HCT116 (cell line): ENCODE data around the gene UGT1A6. TPM values are rescaled to one million over a fixed set of nuclear protein-coding genes. Genes with fewer than 3 reads are reported as not detected.

ENCODE experiments used
- ATAC-seq: fragments of 200-7000 bp; cut with Tn5 transposase; 2 replicates; pipeline ENCODE4 v1.9.1; 2020; ENCODE audit warnings: mild to moderate bottlenecking, moderate library complexity
- BruUV-seq: library from RNA; stranded (reverse); fragments of 400-500 nt; replicated peaks from 2 replicates; lab custom pipeline; 2021; lab: Mats Ljungman, UMichigan
- CTCF ChIA-PET: fragments of 300-600 bp; sonication (Branson Sonifier 250); formaldehyde crosslinking; loops from one replicate; lab custom pipeline; 2021; ENCODE audit warnings: antibody characterized with exemption; lab: Charles Lee
- POLR2A ChIA-PET: fragments of 300-600, 350-600 bp; sonication (Branson Sonifier 250); formaldehyde crosslinking; loops from one replicate; lab custom pipeline; 2021; ENCODE audit warnings: antibody characterized with exemption; lab: Charles Lee
- RAD21 ChIA-PET, 2 experiments: fragments of 300-600 bp; sonication (Branson Sonifier 250); formaldehyde crosslinking; loops; one replicate each; lab custom pipeline; 2023; ENCODE audit warnings: low total read pairs in 2 of 2; ENCODE audit not compliant: uncharacterized antibody in 2 of 2, unreplicated experiment in 2 of 2, low non-redundant PET in 1 of 2; lab: Charles Lee
- DNase-seq: peaks from one replicate; pipeline ENCODE4 v3.0.0-alpha.2; 2010; ENCODE audit warnings: low read depth, low spot score
- H2AFZ ChIP-seq: fragments of 200-600 bp; shearing (Covaris generic), sonication (generic); 2 replicates; pipeline ENCODE4 v1.6.1; 2017; ENCODE audit warnings: low read depth, mixed run types, mixed read lengths, antibody characterized with exemption, low read length; ENCODE audit not compliant: poor library complexity, severe bottlenecking
- H3K27ac ChIP-seq: 2 replicates; pipeline ENCODE4 v1.5.1; 2012; ENCODE audit warnings: low read depth, low read length
- H3K27me3 ChIP-seq: fragments of 200-600 bp; sonication (generic); 2 replicates; pipeline ENCODE4 v1.6.1; 2016; ENCODE audit warnings: mixed run types, low read length, mixed read lengths; ENCODE audit not compliant: insufficient read depth
- H3K36me3 ChIP-seq, 2 experiments: fragments of 200-500 bp in 1 of 2; fragments of 200-600 bp in 1 of 2; sonication (Bioruptor generic) in 1 of 2; sonication (generic) in 1 of 2; 2 replicates each; pipeline versions ENCODE4 v1.5.1 to v1.6.1; 2014 to 2016; ENCODE audit warnings: low read length in 2 of 2, inconsistent platforms in 1 of 2, mixed read lengths in 1 of 2, mixed run types in 1 of 2; ENCODE audit not compliant: insufficient read depth in 2 of 2, control insufficient read depth in 1 of 2
- H3K4me1 ChIP-seq, 2 experiments: fragments of 200-600 bp in 1 of 2; sonication (generic) in 1 of 2; 2 replicates each; pipeline versions ENCODE4 v1.5.1 to v1.6.1; 2012 to 2017; ENCODE audit warnings: low read length in 2 of 2, inconsistent platforms in 1 of 2, mild to moderate bottlenecking in 1 of 2, mixed read lengths in 1 of 2, mixed run types in 1 of 2, moderate library complexity in 1 of 2; ENCODE audit not compliant: insufficient read depth in 2 of 2, control insufficient read depth in 1 of 2
- H3K4me2 ChIP-seq: fragments of 200-600 bp; sonication (generic); 2 replicates; pipeline ENCODE4 v1.6.1; 2017; ENCODE audit warnings: mixed run types, low read length, mixed read lengths
- H3K4me3 ChIP-seq, 2 experiments: fragments of 200-600 bp in 1 of 2; sonication (generic) in 1 of 2; replicated peaks in 1 of 2; 2 replicates each; pipeline ENCODE4 v1.5.1; 2011 to 2016; ENCODE audit warnings: low read length in 2 of 2, control low read depth in 1 of 2, low read depth in 1 of 2, mild to moderate bottlenecking in 1 of 2, mixed read lengths in 1 of 2, mixed run types in 1 of 2
- H3K79me2 ChIP-seq: fragments of 200-600 bp; sonication (generic); 2 replicates; pipeline ENCODE4 v1.6.1; 2017; ENCODE audit warnings: mild to moderate bottlenecking, mixed run types, low read length, moderate library complexity, mixed read lengths; ENCODE audit not compliant: insufficient read depth
- H3K9ac ChIP-seq: fragments of 200-600 bp; sonication (generic); 2 replicates; pipeline ENCODE4 v1.6.1; 2016; ENCODE audit warnings: low read length, mixed read lengths
- H3K9me2 ChIP-seq: fragments of 200-600 bp; sonication (generic), shearing (Covaris generic); 2 replicates; pipeline ENCODE4 v1.6.1; 2017; ENCODE audit warnings: mixed run types, mild to moderate bottlenecking, moderate library complexity; ENCODE audit not compliant: insufficient read depth
- H3K9me3 ChIP-seq, 2 experiments: fragments of 200-500 bp in 1 of 2; fragments of 200-600 bp in 1 of 2; sonication (Bioruptor generic) in 1 of 2; sonication (generic) in 1 of 2; 2 replicates each; pipeline ENCODE4 v1.6.1; 2014 to 2017; ENCODE audit warnings: low read length in 2 of 2, mixed read lengths in 2 of 2, inconsistent platforms in 1 of 2, low read depth in 1 of 2, mild to moderate bottlenecking in 1 of 2, mixed run types in 1 of 2, moderate library complexity in 1 of 2; ENCODE audit not compliant: control insufficient read depth in 1 of 2, insufficient read depth in 1 of 2
- H4K20me1 ChIP-seq: fragments of 200-600 bp; sonication (generic), shearing (Covaris generic); 2 replicates; pipeline ENCODE4 v1.6.1; 2017; ENCODE audit warnings: mixed run types, mild to moderate bottlenecking, moderate library complexity; ENCODE audit not compliant: insufficient read depth
- CEBPB ChIP-seq: IDR thresholded peaks from 2 replicates; pipeline ENCODE4 v1.6.1; 2012; ENCODE audit warnings: low read depth
- ELF1 ChIP-seq: IDR thresholded peaks from 2 replicates; pipeline ENCODE4 v1.6.1; 2012; ENCODE audit warnings: low read depth, borderline replicate concordance
- EZH2 ChIP-seq: fragments of 200-600 bp; sonication (generic); IDR thresholded peaks from 2 replicates; pipeline ENCODE4 v1.6.1; 2017; ENCODE audit warnings: antibody characterized with exemption, mixed run types
- EZH2phosphoT487 ChIP-seq: fragments of 200-600 bp; IDR thresholded peaks from 2 replicates; pipeline ENCODE4 v1.6.1; 2018; ENCODE audit warnings: antibody characterized with exemption, borderline replicate concordance
- FOSL1 ChIP-seq: IDR thresholded peaks from 2 replicates; pipeline ENCODE4 v1.6.1; 2012; ENCODE audit warnings: low read depth
- RAD21 ChIP-seq: IDR thresholded peaks from 2 replicates; pipeline ENCODE4 v1.6.1; 2012; ENCODE audit warnings: low read depth, mild to moderate bottlenecking
- SRF ChIP-seq: IDR thresholded peaks from 2 replicates; pipeline ENCODE4 v1.6.1; 2012; ENCODE audit warnings: low read depth
- YY1 ChIP-seq: IDR thresholded peaks from 2 replicates; pipeline ENCODE4 v1.6.1; 2011; ENCODE audit warnings: low read length, low read depth, moderate library complexity, mild to moderate bottlenecking; ENCODE audit not compliant: insufficient replicate concordance; ENCODE audit errors: extremely low read depth
- ZNF274 ChIP-seq: fragments of 200-500 bp; sonication (Bioruptor generic); IDR thresholded peaks from 2 replicates; pipeline ENCODE4 v1.6.1; 2014; ENCODE audit warnings: mild to moderate bottlenecking, low read depth, low read length, inconsistent platforms
- intact Hi-C: fragments of 100-400 bp; cut with micrococcal nuclease; formaldehyde crosslinking; loops from 2 replicates; pipeline ENCODE4 v1.10.0; 2022
- total RNA-seq: library from RNA; stranded (reverse); gene quantifications from one replicate; pipeline ENCODE4 v1.2.1, GENCODE V29; 2021; ENCODE audit not compliant: unreplicated experiment
- TF ChIP-seq, protein P1 (sequence below): IDR thresholded peaks from 2 replicates; pipeline ENCODE4 v1.6.1; 2012; ENCODE audit warnings: low read depth
- TF ChIP-seq, protein P2 (sequence below): IDR thresholded peaks from 2 replicates; pipeline ENCODE4 v1.6.1; 2012
- TF ChIP-seq, protein P3 (sequence below): IDR thresholded peaks from 2 replicates; pipeline ENCODE4 v1.6.1; 2012

UGT1A6 gene
- total RNA-seq, 1 experiment from 2014 or later: not detected

DNA sequence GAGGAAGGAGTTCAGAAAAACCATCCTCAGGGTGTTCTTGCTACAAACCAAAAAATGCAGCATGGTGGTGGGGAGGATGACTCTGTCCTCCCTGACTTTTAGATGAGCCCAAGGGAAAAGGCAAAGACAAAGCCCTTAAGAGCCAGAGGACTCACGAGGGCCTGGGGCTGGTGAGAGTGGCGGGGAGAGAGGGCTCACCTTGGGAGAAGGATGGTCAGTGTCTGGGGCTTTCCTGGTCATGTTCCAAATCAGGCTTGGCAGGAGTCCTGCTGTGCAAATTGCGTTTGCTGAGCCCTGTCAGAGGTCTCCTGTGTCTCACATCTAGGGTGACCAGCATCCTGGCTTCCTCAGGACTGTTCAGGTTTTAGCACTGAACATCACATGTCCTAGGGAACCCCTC lies 72.1 kb downstream of the UGT1A6 start (continued):
- TF ChIP-seq, protein P1, sequence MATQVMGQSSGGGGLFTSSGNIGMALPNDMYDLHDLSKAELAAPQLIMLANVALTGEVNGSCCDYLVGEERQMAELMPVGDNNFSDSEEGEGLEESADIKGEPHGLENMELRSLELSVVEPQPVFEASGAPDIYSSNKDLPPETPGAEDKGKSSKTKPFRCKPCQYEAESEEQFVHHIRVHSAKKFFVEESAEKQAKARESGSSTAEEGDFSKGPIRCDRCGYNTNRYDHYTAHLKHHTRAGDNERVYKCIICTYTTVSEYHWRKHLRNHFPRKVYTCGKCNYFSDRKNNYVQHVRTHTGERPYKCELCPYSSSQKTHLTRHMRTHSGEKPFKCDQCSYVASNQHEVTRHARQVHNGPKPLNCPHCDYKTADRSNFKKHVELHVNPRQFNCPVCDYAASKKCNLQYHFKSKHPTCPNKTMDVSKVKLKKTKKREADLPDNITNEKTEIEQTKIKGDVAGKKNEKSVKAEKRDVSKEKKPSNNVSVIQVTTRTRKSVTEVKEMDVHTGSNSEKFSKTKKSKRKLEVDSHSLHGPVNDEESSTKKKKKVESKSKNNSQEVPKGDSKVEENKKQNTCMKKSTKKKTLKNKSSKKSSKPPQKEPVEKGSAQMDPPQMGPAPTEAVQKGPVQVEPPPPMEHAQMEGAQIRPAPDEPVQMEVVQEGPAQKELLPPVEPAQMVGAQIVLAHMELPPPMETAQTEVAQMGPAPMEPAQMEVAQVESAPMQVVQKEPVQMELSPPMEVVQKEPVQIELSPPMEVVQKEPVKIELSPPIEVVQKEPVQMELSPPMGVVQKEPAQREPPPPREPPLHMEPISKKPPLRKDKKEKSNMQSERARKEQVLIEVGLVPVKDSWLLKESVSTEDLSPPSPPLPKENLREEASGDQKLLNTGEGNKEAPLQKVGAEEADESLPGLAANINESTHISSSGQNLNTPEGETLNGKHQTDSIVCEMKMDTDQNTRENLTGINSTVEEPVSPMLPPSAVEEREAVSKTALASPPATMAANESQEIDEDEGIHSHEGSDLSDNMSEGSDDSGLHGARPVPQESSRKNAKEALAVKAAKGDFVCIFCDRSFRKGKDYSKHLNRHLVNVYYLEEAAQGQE: no peak
- no peak for TF ChIP-seq ELF1
- no peak for TF ChIP-seq FOSL1
- TF ChIP-seq, all 23 proteins: peak for 0

DNA sequence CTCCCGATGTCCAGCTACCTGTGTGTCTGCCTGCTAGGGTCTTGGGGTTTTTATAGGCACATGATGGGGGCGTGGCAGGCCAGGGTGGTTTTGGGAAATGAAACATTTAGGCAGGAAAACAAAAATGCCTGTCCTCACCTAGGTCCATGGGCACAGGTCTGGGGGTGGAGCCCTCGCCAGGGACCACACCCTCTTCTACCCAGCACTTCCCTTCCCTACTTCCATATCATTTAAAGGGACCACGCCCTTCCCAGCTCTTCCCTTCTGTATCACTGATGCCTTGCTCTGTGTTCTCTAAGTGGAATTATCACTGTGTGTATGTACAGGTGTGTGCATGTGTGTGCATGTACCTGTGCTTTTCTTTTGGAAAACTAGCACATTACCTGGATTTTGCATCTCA lies 73.7 kb downstream of the UGT1A6 start:
- no peaks in the 10 kb centered on the region for H3K9me3 ChIP-seq
- H3K9ac ChIP-seq: no peak overlapping the region
- H4K20me1 ChIP-seq: no peaks in the 10 kb centered on the region
- ChIA-PET CTCF (no interaction called here), POLR2A (no interaction called here), RAD21 (no interaction called here)
- no peak overlapping the region for H3K4me3 ChIP-seq
- no peaks in the 10 kb centered on the region for H3K79me2 ChIP-seq
- no peak for DNase-seq
- H2AFZ ChIP-seq: no peak overlapping the region
- H3K36me3 ChIP-seq: no peaks in the 10 kb centered on the region
- H3K9me2 ChIP-seq: no peaks in the 10 kb centered on the region
- intact Hi-C loops: no loop called here
- H3K27me3 ChIP-seq: no peaks in the 10 kb centered on the region
- no peak overlapping the region for H3K27ac ChIP-seq
- TF ChIP-seq, protein P2, sequence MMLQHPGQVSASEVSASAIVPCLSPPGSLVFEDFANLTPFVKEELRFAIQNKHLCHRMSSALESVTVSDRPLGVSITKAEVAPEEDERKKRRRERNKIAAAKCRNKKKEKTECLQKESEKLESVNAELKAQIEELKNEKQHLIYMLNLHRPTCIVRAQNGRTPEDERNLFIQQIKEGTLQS: no peak
- no peak for TF ChIP-seq EZH2phosphoT487
- no peak for TF ChIP-seq SRF
- TF ChIP-seq YY1: no peak
- no peak for TF ChIP-seq CEBPB
- TF ChIP-seq EZH2: no peak
- no peak for TF ChIP-seq ZNF274
- TF ChIP-seq, protein P1: no peak
- TF ChIP-seq RAD21: no peak
- TF ChIP-seq, protein P3, sequence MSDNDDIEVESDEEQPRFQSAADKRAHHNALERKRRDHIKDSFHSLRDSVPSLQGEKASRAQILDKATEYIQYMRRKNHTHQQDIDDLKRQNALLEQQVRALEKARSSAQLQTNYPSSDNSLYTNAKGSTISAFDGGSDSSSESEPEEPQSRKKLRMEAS: no peak
- TF ChIP-seq, all 23 proteins: peak for 0
- Histone ChIP-seq H3K4me1 (peaks cover 3 to 10% of the 10 kb centered on the region in 2 experiments; a peak in 2 of 4 replicates), H3K4me2 (no peak overlapping the region)
- BruUV-seq: no TSS peak
- peak; percentile 74 for ATAC-seq
